Ovary (tissue), 9 donors: Measurements from ENCODE around the gene SLCO3A1. TPM values are rescaled to one million over a fixed set of nuclear protein-coding genes. Genes with fewer than 3 reads are reported as not detected.

Experiments
- DNase-seq, 5 donors: peaks; one replicate each; pipeline ENCODE4 v3.0.0-alpha.2; 2019 to 2020
- H3K27ac ChIP-seq, 2 donors: fragments of 200-600 bp; one replicate each; pipeline versions ENCODE4 v1.5.1 to v1.8.0; 2019 to 2022
- H3K27me3 ChIP-seq: fragments of 200-600 bp; one replicate; pipeline ENCODE4 v1.8.0; 2022
- H3K36me3 ChIP-seq: fragments of 200-600 bp; sonication (generic); one replicate; pipeline ENCODE4 v1.5.1; 2019
- H3K4me1 ChIP-seq: one replicate; pipeline ENCODE4 v1.8.1; 2013; ENCODE audit warnings: mild to moderate bottlenecking, moderate library complexity; ENCODE audit not compliant: insufficient read depth
- H3K4me3 ChIP-seq: fragments of 200-600 bp; sonication (generic); one replicate; pipeline ENCODE4 v1.5.1; 2017
- H3K9me3 ChIP-seq, 2 donors: fragments of 200-600 bp in 1 of 2; sonication (generic) in 1 of 2; one replicate each; pipeline versions ENCODE4 v1.5.1 to v1.8.1; 2013 to 2019; ENCODE audit warnings: mild to moderate bottlenecking in 1 of 2, moderate library complexity in 1 of 2
- EP300 ChIP-seq: sonication (generic); formaldehyde crosslinking; IDR thresholded peaks from one replicate; pipeline ENCODE4 v1.6.1; 2017; ENCODE audit warnings: antibody characterized with exemption
- POLR2A ChIP-seq: fragments of 450-650 bp; IDR thresholded peaks from one replicate; pipeline ENCODE4 v1.6.1; 2017; ENCODE audit warnings: antibody characterized with exemption, mild to moderate bottlenecking, moderate library complexity
- WGBS, 3 donors: extraction: QIAGEN DNeasy Blood & Tissue Kit in 1 of 3; methylation state at CpG; one replicate each; pipeline versions ENCODE4 v1.1.5 to v1.1.7; 2013 to 2017; 5-methylcytosine and 5-hydroxymethylcytosine counted together
- intact Hi-C, 4 donors: fragments of 100-400 bp; cut with DNase I; formaldehyde crosslinking; loops; one replicate each; pipeline versions ENCODE4 v1.11.0 to v1.15.1; 2022 to 2023
- polyA plus RNA-seq, 2 donors: library from polyadenylated mRNA; stranded (reverse); fragments of 200-250 nt in 1 of 2; fragments of 350-450 nt in 1 of 2; fragmentation: Illumina TruSeq in 1 of 2; extraction: RNeasy Lipid Tissue Mini Kit (QIAGEN cat#74804) in 1 of 2; gene quantifications; one replicate each; pipeline ENCODE4 v1.2.3, GENCODE V29; 2013 to 2014
- total RNA-seq, 7 donors: library from RNA; depleted of rRNA in 2 of 7; stranded (reverse); fragments of >200 nt in 2 of 7; fragmentation: NEBNext Ultra II Directional in 3 of 7; extraction: Animal tissue kit (Norgen Biotek cat#: 25700) in 3 of 7; gene quantifications; one replicate each; pipeline versions ENCODE4 v1.1.0 to v1.2.4, GENCODE V29; 2016 to 2023
- TF ChIP-seq, protein P1 (sequence below), 3 donors: fragments of 450-650 bp in 2 of 3; fragments of 200-600 bp in 1 of 3; IDR thresholded peaks; one replicate each; pipeline versions ENCODE4 v1.5.1 to v1.8.0; 2016 to 2022; ENCODE audit warnings: antibody characterized with exemption in 3 of 3, mild to moderate bottlenecking in 1 of 3
- donor health status: DM: no; HTN: no; CAD: no; lungs with moderate emphysema.
- donor health status: DM: no; HTN: no; CAD: no.
- donor health status: Bipolar disorder and iron deficiency.
- donor health status: DM: yes; HTN: yes; CAD: no.
- donor health status: DM: no; HTN: no; CAD: no.
- donor health status: DM: yes; HTN: yes; CAD: no.

SLCO3A1 gene
- total and polyA plus RNA-seq, 9 donors: 5.0 to 20.0 (median 12.5) TPM

DNA sequence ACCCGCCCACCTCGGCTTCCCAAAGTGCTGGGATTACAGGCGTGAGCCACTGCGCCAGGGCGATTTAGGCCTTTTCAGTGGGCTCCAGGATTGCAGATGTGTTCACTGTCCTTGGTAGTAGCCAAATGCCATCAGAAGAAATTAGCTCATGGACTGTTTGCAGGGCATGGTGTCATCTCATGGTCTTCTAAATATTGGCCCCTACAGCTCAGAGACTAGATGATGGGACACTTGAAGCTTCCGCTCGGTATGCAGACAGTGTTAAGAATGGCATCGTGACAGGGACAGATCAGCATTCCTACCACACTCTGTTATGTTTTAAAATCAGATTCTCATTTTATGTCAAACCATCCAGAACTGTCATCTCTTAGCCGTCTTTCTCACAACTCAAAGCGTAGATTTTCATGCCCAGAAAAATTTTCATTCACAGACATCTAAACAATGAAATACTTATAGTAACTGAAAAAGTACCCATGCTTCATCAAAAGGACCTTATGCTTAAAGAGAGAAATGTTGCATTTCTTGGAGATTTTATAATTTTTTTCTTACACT is 24.9 kb downstream of the SLCO3A1 start:
- Histone ChIP-seq H3K36me3 (no peaks in the 10 kb centered on the region), H3K9me3 (no peaks in the 10 kb centered on the region), H3K27me3 (no peaks in the 10 kb centered on the region), H3K27ac (no peak overlapping the region), H3K4me3 (no peak overlapping the region), H3K4me1 (no peaks in the 10 kb centered on the region)
- TF ChIP-seq, protein P1, sequence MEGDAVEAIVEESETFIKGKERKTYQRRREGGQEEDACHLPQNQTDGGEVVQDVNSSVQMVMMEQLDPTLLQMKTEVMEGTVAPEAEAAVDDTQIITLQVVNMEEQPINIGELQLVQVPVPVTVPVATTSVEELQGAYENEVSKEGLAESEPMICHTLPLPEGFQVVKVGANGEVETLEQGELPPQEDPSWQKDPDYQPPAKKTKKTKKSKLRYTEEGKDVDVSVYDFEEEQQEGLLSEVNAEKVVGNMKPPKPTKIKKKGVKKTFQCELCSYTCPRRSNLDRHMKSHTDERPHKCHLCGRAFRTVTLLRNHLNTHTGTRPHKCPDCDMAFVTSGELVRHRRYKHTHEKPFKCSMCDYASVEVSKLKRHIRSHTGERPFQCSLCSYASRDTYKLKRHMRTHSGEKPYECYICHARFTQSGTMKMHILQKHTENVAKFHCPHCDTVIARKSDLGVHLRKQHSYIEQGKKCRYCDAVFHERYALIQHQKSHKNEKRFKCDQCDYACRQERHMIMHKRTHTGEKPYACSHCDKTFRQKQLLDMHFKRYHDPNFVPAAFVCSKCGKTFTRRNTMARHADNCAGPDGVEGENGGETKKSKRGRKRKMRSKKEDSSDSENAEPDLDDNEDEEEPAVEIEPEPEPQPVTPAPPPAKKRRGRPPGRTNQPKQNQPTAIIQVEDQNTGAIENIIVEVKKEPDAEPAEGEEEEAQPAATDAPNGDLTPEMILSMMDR (IDR thresholded peaks at IDR 0.05): no peak
- no peak for TF ChIP-seq EP300
- TF ChIP-seq POLR2A: no peak
- intact Hi-C loops: no loop called here
- no peak for DNase-seq
- WGBS, 3 donors: 95 to 96% (median 96%) methylated on average over 10 of the region's 10 CpGs

DNA sequence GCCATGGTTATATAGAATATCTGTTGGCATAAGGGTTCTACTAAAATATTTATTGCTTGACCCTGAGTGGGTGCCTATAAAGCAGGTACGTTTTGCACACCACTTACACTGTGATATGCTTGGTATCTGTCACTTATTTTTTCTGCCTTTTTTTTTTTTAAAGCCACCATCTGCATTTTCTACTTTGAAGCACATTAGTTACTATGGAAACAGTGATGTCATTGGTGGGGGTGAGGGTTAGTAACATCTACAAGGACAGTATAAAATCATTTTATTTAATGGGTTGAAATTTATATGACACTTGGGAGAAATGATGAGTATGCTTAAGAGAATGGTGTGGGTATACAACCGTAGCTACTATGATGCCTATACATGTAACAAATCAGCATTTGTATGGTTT is 25.6 kb downstream of the SLCO3A1 start:
- WGBS, 3 donors: 76 to 88% (median 76%) methylated on average over 2 of the region's 2 CpGs
- Histone ChIP-seq H3K36me3 (no peaks in the 10 kb centered on the region), H3K4me1 (no peaks in the 10 kb centered on the region), H3K27me3 (no peaks in the 10 kb centered on the region), H3K4me3 (no peak overlapping the region), H3K9me3 (no peaks in the 10 kb centered on the region), H3K27ac (no peak overlapping the region)
- no peak for DNase-seq
- TF ChIP-seq EP300: no peak
- TF ChIP-seq, protein P1 (IDR thresholded peaks at IDR 0.05): no peak
- intact Hi-C loops: no loop called here

DNA sequence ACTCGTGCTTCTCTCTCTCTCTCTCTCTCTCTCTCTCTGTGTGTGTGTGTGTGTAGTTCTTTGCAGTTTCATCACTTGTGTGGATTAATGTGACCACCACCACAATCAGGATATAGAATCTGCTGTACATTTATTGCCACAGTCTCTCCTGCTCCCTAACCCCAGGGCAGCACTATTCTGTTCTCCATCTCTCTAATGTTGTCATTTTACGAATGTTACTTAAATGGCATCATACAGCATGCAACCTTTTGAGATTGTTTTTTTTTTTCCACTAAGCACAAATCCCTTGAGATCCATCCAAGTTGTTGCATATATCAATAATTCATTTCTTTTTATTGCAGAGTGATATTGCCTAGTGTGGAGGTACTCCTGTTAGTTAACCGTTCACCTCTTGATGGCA is 26.9 kb downstream of the SLCO3A1 start:
- TF ChIP-seq POLR2A (no peak), EP300 (no peak)
- TF ChIP-seq, protein P1 (IDR thresholded peaks at IDR 0.05): no peak

DNA sequence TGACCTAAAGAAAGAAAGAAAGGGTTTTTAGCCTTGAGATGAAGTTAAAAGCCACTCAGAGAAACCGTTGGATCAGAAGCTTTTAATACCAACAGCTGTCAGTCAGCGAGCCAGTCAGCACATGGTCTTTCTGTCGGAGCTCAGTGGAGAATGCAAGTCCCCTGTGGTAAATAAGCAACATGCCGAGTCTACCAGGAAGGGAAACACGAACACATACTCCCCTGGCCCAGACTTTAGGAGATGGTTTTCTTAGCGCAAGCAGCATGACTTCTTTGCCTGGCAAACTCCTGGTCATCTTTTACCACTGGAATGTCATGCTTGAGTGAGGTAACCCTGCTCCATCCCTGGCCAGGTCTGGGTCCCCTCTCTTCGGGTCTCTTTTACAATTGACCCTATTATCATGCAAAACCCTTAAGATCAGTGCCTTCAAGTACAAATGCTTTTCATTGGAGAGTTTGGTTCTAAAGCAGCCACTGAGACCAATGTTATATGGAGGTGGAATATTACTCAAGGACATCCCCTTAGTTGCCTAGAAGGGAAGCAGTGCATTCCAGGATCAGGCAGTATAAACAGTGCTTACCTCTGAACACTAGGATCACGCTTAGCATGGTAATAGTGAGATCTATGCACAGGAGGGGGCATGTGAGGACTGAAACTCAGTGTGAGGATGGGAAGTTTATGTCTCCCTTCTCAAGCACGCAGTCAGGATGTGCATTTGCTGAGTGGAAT is 28.2 kb downstream of the SLCO3A1 start:
- no peak for DNase-seq
- Histone ChIP-seq H3K9me3 (no peaks in the 10 kb centered on the region), H3K4me1 (no peaks in the 10 kb centered on the region), H3K36me3 (no peaks in the 10 kb centered on the region), H3K27me3 (no peaks in the 10 kb centered on the region), H3K27ac (no peak overlapping the region), H3K4me3 (no peak overlapping the region)
- intact Hi-C loops: no loop called here
- WGBS, 3 donors: 75 to 81% (median 77%) methylated on average over 9 of the region's 9 CpGs
- TF ChIP-seq, protein P1 (IDR thresholded peaks at IDR 0.05): no peak
- TF ChIP-seq EP300: no peak
- no peak for TF ChIP-seq POLR2A

More for the DNA sequence above, 26.9 kb downstream of the SLCO3A1 start:
- H3K36me3 ChIP-seq: no peaks in the 10 kb centered on the region
- intact Hi-C loops: no loop called here
- H3K27me3 ChIP-seq: no peaks in the 10 kb centered on the region
- 77 to 89% (median 88%) methylated on average over 3 of the region's 3 CpGs for WGBS, 3 donors
- no peak overlapping the region for H3K4me3 ChIP-seq
- no peaks in the 10 kb centered on the region for H3K9me3 ChIP-seq
- no peak for DNase-seq
- no peaks in the 10 kb centered on the region for H3K4me1 ChIP-seq
- H3K27ac ChIP-seq: no peak overlapping the region
